Osteocyte (in vitro differentiated cells): Measurements from ENCODE around the gene IGF2R. TPM values are rescaled to one million over a fixed set of nuclear protein-coding genes. Genes with fewer than 3 reads are reported as not detected.

ENCODE experiments used
- DNase-seq: peaks from one replicate; pipeline ENCODE4 v3.0.0; 2021; ENCODE audit warnings: mixed read lengths; ENCODE audit not compliant: unreplicated experiment; ENCODE audit errors: extremely low spot score
- H3K27ac Mint-ChIP-seq: one replicate; pipeline ENCODE4 v1.8.0; 2021; ENCODE audit warnings: mild to moderate bottlenecking, mixed read lengths; ENCODE audit not compliant: unreplicated experiment
- H3K27me3 Mint-ChIP-seq: one replicate; pipeline ENCODE4 v1.8.0; 2021; ENCODE audit warnings: mixed read lengths; ENCODE audit not compliant: unreplicated experiment
- H3K36me3 Mint-ChIP-seq: one replicate; pipeline ENCODE4 v1.8.0; 2021; ENCODE audit warnings: mixed read lengths; ENCODE audit not compliant: unreplicated experiment
- H3K4me1 Mint-ChIP-seq: one replicate; pipeline ENCODE4 v1.8.0; 2021; ENCODE audit warnings: mixed read lengths; ENCODE audit not compliant: unreplicated experiment
- H3K4me3 Mint-ChIP-seq: one replicate; pipeline ENCODE4 v1.8.0; 2021; ENCODE audit warnings: mild to moderate bottlenecking, moderate library complexity, mixed read lengths; ENCODE audit not compliant: unreplicated experiment
- H3K9me3 Mint-ChIP-seq: one replicate; pipeline ENCODE4 v1.8.0; 2021; ENCODE audit warnings: mixed read lengths; ENCODE audit not compliant: unreplicated experiment
- total RNA-seq: library from RNA; stranded (reverse); gene quantifications from 2 replicates; pipeline ENCODE4 v1.2.1, GENCODE V29; 2021
- TF ChIP-seq, protein P1 (sequence below): fragments of 200-600 bp; sonication (generic); IDR thresholded peaks from 2 replicates; pipeline ENCODE4 v1.5.0; 2021; ENCODE audit warnings: antibody characterized with exemption, mild to moderate bottlenecking, moderate library complexity

Gene IGF2R
- total RNA-seq, 1 donor from 2014 or later = 196 TPM

DNA sequence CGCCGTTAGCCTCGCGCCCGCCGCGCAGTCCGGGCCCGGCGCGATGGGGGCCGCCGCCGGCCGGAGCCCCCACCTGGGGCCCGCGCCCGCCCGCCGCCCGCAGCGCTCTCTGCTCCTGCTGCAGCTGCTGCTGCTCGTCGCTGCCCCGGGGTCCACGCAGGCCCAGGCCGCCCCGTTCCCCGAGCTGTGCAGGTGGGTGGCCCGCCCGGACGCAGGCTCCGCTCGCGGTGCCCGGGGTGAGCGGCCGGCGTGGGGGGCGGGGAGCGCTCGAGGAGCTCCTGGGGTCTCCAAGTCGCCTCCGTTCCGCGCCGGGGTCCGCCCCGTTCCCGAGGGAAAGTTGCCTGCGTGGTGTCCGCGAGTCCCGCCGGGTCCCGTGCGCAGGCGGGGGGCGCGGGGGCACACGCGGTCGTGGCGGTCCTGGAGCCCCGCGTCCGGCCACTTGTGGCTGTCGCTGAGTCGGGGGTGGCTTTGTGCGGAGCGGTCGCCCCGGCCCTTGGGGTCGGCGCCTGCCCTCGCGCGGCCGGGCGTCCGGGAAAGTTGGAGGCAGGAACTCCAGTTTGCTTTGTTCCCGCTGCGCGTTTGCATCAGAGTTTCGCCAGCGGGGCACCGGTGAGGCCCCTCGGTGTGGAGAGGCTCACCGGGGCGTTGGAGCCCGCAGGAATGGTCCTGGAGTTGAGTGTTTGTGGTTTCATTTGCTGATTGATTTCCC, 476 bp downstream of the IGF2R start:
- Mint-ChIP-seq H3K9me3 (no peaks in the 10 kb centered on the region), H3K27ac (peak overlapping the region; percentile 99), H3K36me3 (peaks cover 3% of the 10 kb centered on the region), H3K27me3 (peaks cover 18% of the 10 kb centered on the region), H3K4me1 (peaks cover 48% of the 10 kb centered on the region), H3K4me3 (peak overlapping the region; percentile 97)
- no peak for DNase-seq
- TF ChIP-seq, protein P1, sequence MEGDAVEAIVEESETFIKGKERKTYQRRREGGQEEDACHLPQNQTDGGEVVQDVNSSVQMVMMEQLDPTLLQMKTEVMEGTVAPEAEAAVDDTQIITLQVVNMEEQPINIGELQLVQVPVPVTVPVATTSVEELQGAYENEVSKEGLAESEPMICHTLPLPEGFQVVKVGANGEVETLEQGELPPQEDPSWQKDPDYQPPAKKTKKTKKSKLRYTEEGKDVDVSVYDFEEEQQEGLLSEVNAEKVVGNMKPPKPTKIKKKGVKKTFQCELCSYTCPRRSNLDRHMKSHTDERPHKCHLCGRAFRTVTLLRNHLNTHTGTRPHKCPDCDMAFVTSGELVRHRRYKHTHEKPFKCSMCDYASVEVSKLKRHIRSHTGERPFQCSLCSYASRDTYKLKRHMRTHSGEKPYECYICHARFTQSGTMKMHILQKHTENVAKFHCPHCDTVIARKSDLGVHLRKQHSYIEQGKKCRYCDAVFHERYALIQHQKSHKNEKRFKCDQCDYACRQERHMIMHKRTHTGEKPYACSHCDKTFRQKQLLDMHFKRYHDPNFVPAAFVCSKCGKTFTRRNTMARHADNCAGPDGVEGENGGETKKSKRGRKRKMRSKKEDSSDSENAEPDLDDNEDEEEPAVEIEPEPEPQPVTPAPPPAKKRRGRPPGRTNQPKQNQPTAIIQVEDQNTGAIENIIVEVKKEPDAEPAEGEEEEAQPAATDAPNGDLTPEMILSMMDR = peak; percentile 11

DNA sequence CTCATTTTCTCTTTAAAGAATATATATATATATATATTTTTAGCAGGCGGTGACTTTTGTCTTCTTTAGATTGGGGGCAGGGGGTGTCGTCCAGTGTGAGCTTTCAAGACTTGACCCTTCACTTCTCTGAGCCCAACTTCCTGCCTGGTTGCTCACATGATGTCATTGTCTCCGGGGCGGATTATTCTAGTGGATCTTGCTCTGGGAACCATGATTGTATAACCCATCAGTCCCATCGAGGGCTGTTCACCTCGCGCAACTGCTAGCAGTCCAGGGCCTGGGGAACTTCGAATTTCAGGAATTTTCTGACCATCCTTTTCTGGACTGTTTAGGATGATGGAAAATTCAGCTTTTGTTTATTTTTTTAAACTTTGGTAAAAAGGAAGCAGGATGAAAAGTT, 1.0 kb downstream of the IGF2R start:
- peaks cover 3% of the 10 kb centered on the region for H3K36me3 Mint-ChIP-seq
- H3K27me3 Mint-ChIP-seq = peaks cover 13% of the 10 kb centered on the region
- peak; percentile 84 for DNase-seq
- TF ChIP-seq, protein P1 = no peak
- peak overlapping the region; percentile 97 for H3K4me3 Mint-ChIP-seq
- peak overlapping the region; percentile 99 for H3K27ac Mint-ChIP-seq
- no peaks in the 10 kb centered on the region for H3K9me3 Mint-ChIP-seq
- peaks cover 54% of the 10 kb centered on the region for H3K4me1 Mint-ChIP-seq

DNA sequence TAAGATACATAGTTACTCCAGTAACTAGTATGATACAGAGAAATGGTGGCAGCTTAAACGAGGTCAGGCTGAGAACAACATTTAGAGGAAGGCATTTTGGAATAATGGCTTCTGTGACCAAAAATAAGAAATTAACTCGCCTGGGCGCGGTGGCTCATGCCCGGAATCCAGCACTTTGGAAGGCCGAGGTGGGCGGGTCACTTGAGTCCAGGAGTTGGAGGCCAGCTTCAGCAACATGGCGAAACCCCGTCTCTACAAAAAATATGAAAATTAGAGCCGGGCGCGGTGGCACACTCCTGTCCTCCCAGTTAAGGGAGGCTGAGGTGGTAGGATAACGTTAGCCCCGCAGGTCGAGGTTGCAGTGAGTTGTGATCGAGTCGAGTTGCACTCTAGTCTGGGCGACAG, 1.8 kb downstream of the IGF2R start:
- peak overlapping the region; percentile 99 for H3K27ac Mint-ChIP-seq
- peak overlapping the region; percentile 97 for H3K4me3 Mint-ChIP-seq
- H3K27me3 Mint-ChIP-seq = peaks cover 7% of the 10 kb centered on the region
- H3K36me3 Mint-ChIP-seq = peaks cover 3% of the 10 kb centered on the region
- TF ChIP-seq, protein P1 = no peak
- peak; percentile 60 for DNase-seq
- H3K9me3 Mint-ChIP-seq = no peaks in the 10 kb centered on the region
- peaks cover 59% of the 10 kb centered on the region for H3K4me1 Mint-ChIP-seq

DNA sequence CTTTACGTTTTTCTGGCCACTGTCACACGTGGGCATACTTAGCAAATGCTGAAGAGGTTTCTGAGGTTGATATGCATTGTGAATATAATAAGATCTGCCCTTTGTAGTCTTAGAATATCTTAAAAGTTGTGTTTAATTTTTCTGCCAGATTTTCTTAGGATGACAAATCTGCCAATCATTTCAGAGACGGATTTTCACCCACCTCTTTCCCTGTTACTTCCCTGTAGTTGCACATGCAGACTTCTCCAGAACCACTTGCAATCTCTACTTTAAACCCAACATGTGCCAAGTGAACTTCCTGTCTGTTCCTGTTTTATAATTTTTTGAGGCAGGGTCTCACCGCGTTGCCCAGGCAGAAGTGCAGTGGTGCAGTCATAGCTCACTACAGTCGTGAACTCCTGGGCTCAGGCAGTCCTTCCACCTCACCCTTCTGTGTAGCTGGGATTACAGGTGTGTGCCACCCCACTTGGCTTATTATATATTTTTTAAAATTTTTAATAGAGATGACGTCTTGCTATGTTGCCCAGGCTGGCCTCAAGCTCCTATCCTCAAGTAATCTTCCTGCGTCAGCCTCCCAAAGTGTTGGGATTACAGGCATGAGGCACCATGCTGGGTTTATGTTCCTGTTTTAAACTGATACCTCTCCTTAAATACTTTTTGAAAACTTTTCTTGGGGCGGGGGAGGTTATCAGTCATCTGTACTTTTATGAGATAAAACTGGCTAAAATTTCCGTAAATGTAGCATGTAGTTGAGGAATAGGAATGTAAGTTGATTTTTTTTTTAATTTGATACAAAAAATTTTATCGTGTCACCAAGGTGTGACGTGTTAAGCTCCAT, 2.7 kb downstream of the IGF2R start:
- peaks cover 5% of the 10 kb centered on the region for H3K36me3 Mint-ChIP-seq
- DNase-seq = no peak
- peak overlapping the region; percentile 34 for H3K27ac Mint-ChIP-seq
- peaks cover 61% of the 10 kb centered on the region for H3K4me1 Mint-ChIP-seq
- H3K27me3 Mint-ChIP-seq = peaks cover 4% of the 10 kb centered on the region
- no peaks in the 10 kb centered on the region for H3K9me3 Mint-ChIP-seq
- TF ChIP-seq, protein P1 = no peak
- peak overlapping the region; percentile 97 for H3K4me3 Mint-ChIP-seq
